ENCODE results near the gene FOXL1.

Gene FOXL1

DNA sequence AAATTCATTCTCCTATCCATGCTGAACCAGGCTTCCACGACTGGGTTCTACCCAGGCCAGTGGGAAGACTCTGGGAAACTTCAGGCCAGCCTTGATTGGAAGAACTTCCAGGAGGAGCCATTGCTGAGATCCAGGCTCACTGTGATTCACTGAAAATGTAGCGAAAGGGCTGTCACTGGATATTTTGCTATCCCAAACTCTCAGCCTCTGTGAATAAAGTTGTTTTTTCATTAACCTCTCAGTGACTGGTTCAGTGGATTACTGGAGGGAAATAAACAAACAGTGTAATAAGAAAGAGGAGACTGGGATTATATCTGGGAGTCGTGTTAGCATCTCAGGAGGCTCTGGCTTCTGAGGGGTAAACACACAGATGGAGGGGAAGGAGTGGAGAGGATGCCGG lies 3.1 kb downstream of the FOXL1 start:
- Histone ChIP-seq H3K9ac (ENCODE audit: low read length) (no peak overlapping the region), H3K4me3 (ENCODE audit: low read depth, low read length, poor library complexity, severe bottlenecking) (no peak overlapping the region), H3K4me1 (ENCODE audit: insufficient read depth, low read length, severe bottlenecking) (peaks cover 20% of the 10 kb centered on the region), H3K9me2 (ENCODE audit: low read depth, low read length) (no peaks in the 10 kb centered on the region), H3K79me2 (ENCODE audit: insufficient read depth, low read length) (no peaks in the 10 kb centered on the region), H4K20me1 (ENCODE audit: insufficient read depth, low read length) (no peaks in the 10 kb centered on the region), H2AFZ (ENCODE audit: low read length) (no peak overlapping the region), H3K4me2 (ENCODE audit: low read length) (no peak overlapping the region), H3F3A (ENCODE audit: insufficient read depth, low read length) (no peaks in the 10 kb centered on the region), H3K9me3 (ENCODE audit: low read length) (no peaks in the 10 kb centered on the region), H3K36me3 (ENCODE audit: insufficient read depth, low read length) (peaks cover 45% of the 10 kb centered on the region), H3K27me3 (ENCODE audit: insufficient read depth, low read length) (no peaks in the 10 kb centered on the region), H3K27ac (ENCODE audit: low read depth, low read length, poor library complexity, severe bottlenecking) (no peak overlapping the region)
- TF ChIP-seq CTCF (IDR thresholded peaks at IDR 0.05; ENCODE audit: low read length) (no peak), EZH2 (IDR thresholded peaks at IDR 0.05; ENCODE audit: borderline replicate concordance, low read length) (no peak)

- Histone ChIP-seq H3K4me1 (ENCODE audit: insufficient read depth, low read length, severe bottlenecking) (peaks cover 5% of the 10 kb centered on the region), H3K27me3 (ENCODE audit: insufficient read depth, low read length) (no peaks in the 10 kb centered on the region)
These were observed 5.8 kb downstream of the FOXL1 start for GRCh38 chr16:86584071-86584685.

DNA sequence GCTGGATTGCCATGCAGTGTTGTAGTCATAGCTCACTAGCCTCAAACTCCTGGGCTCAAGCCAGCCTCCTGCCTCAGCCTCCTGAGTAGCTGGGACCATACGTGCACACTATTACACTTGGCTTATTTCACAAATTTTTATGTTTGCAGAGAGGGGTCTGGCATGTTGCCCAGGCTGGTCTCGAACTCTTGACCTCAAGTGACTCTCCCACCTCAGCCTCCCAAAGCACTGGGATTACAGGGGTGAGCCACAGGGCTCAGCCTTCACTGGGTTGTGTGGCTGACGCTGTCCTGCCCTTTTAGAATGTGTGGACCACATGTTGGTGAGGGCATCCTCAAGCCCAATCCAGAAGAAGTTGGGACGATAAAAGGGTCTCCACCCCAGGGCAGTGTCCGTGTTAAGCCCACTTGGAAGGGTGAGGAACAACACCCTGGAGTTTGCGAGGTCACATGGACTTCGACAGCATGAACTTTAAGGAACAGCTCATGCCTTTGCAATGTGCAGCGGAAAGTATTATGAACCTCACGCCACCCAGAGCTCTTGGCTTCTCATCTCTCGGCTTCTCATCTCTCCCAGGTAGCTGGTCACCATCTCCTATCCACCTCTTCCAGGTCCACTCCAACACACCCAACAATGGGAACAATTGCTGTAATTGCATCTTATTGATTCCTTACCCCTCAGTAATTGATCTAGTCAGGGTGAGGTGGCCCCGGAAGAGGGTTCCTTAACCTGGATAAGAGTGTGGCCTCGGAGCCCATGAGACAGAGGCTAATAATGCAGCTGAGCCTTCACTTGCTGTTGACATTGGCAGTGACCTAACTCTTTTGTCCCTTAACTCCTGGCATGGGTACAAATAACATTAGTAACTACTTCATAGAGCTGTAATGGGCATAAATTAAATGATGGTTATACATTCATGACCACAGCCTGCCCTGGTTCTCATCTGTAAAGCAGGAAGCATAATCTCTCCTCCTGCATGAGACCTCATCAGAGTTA lies 6.7 kb downstream of the FOXL1 start:
- Histone ChIP-seq H3K4me3 (ENCODE audit: low read depth, low read length, poor library complexity, severe bottlenecking) (no peak overlapping the region), H3K9ac (ENCODE audit: low read length) (no peak overlapping the region), H3K4me1 (ENCODE audit: insufficient read depth, low read length, severe bottlenecking) (peaks cover 5% of the 10 kb centered on the region), H3K9me2 (ENCODE audit: low read depth, low read length) (no peaks in the 10 kb centered on the region), H3K27me3 (ENCODE audit: insufficient read depth, low read length) (no peaks in the 10 kb centered on the region), H3K36me3 (ENCODE audit: insufficient read depth, low read length) (peaks cover 33% of the 10 kb centered on the region), H3K79me2 (ENCODE audit: insufficient read depth, low read length) (no peaks in the 10 kb centered on the region), H3K9me3 (ENCODE audit: low read length) (no peaks in the 10 kb centered on the region), H3K4me2 (ENCODE audit: low read length) (no peak overlapping the region), H4K20me1 (ENCODE audit: insufficient read depth, low read length) (no peaks in the 10 kb centered on the region), H3K27ac (ENCODE audit: low read depth, low read length, poor library complexity, severe bottlenecking) (no peak overlapping the region), H2AFZ (ENCODE audit: low read length) (no peak overlapping the region), H3F3A (ENCODE audit: insufficient read depth, low read length) (no peaks in the 10 kb centered on the region)
- no peak for TF ChIP-seq EZH2 (IDR thresholded peaks at IDR 0.05; ENCODE audit: borderline replicate concordance, low read length)
- TF ChIP-seq CTCF (IDR thresholded peaks at IDR 0.05; ENCODE audit: low read length): no peak

More at GRCh38 chr16:86584071-86584685, 5.8 kb downstream of the FOXL1 start:
- Histone ChIP-seq H3K4me2 (ENCODE audit: low read length) (no peak overlapping the region), H3K79me2 (ENCODE audit: insufficient read depth, low read length) (no peaks in the 10 kb centered on the region), H3K4me3 (ENCODE audit: low read depth, low read length, poor library complexity, severe bottlenecking) (no peak overlapping the region), H3F3A (ENCODE audit: insufficient read depth, low read length) (no peaks in the 10 kb centered on the region), H3K9ac (ENCODE audit: low read length) (no peak overlapping the region), H3K36me3 (ENCODE audit: insufficient read depth, low read length) (peaks cover 41% of the 10 kb centered on the region), H3K27ac (ENCODE audit: low read depth, low read length, poor library complexity, severe bottlenecking) (no peak overlapping the region), H3K9me2 (ENCODE audit: low read depth, low read length) (no peaks in the 10 kb centered on the region), H3K9me3 (ENCODE audit: low read length) (no peaks in the 10 kb centered on the region), H4K20me1 (ENCODE audit: insufficient read depth, low read length) (no peaks in the 10 kb centered on the region), H2AFZ (ENCODE audit: low read length) (no peak overlapping the region)
- TF ChIP-seq CTCF (IDR thresholded peaks at IDR 0.05; ENCODE audit: low read length) (no peak), EZH2 (IDR thresholded peaks at IDR 0.05; ENCODE audit: borderline replicate concordance, low read length) (no peak)
